SJCRH30 (cell line): ENCODE measurements around the gene CREBL2. TPM values are rescaled to one million over a fixed set of nuclear protein-coding genes. Genes with fewer than 3 reads are reported as not detected.
"Not testable (repeated sequence)": the region's sequence is repeated elsewhere in the genome, so short reads cannot be mapped to it uniquely, and the experiment has no call there.

Experiments
- DNase-seq, 2 experiments: peaks; one replicate each; pipeline ENCODE4 v3.0.0-alpha.2; 2015 to 2020
- H3K27ac ChIP-seq: fragments of 250-450 bp; sonication (Bioruptor Pico); 2 replicates; pipeline ENCODE4 v1.5.1; 2020; ENCODE audit warnings: mild to moderate bottlenecking, moderate library complexity
- H3K27me3 ChIP-seq: fragments of 250-450 bp; sonication (Bioruptor Pico); 2 replicates; pipeline ENCODE4 v1.5.1; 2020; ENCODE audit warnings: mild to moderate bottlenecking, moderate library complexity
- H3K36me3 ChIP-seq: fragments of 250-450 bp; sonication (Bioruptor Pico); 2 replicates; pipeline ENCODE4 v1.5.1; 2020; ENCODE audit warnings: mild to moderate bottlenecking, moderate library complexity
- H3K4me1 ChIP-seq: fragments of 250-450 bp; sonication (Bioruptor Pico); 2 replicates; pipeline ENCODE4 v1.5.1; 2020; ENCODE audit warnings: mild to moderate bottlenecking, moderate library complexity
- H3K4me3 ChIP-seq: fragments of 250-450 bp; sonication (Bioruptor Pico); 2 replicates; pipeline ENCODE4 v1.5.1; 2020; ENCODE audit warnings: mild to moderate bottlenecking, moderate library complexity
- H3K9me3 ChIP-seq: fragments of 250-450 bp; sonication (Bioruptor Pico); replicated peaks from 2 replicates; pipeline ENCODE4 v1.5.1; 2020; ENCODE audit warnings: mild to moderate bottlenecking, moderate library complexity
- total RNA-seq: library from RNA; depleted of rRNA; stranded (reverse); fragments of >200 nt; shearing (Covaris generic); gene quantifications from 2 replicates; pipeline ENCODE4 v1.2.3, GENCODE V29; 2014

The CREBL2 gene
- total RNA-seq, 1 experiment from 2014 or later = 7.6 TPM

- peaks cover 30% of the 10 kb centered on the region for H3K36me3 ChIP-seq
- not testable (repeated sequence) for DNase-seq, H3K27ac ChIP-seq, H3K27me3 ChIP-seq, H3K9me3 ChIP-seq, H3K4me1 ChIP-seq, H3K4me3 ChIP-seq
These were observed 28.3 kb downstream of the CREBL2 start for GRCh38 chr12:12639995-12640394.

- no peak for DNase-seq
- no peaks in the 10 kb centered on the region for H3K9me3 ChIP-seq
- H3K27ac ChIP-seq = no peak overlapping the region
- H3K4me1 ChIP-seq = no peaks in the 10 kb centered on the region
- peaks cover 30% of the 10 kb centered on the region for H3K36me3 ChIP-seq
- no peaks in the 10 kb centered on the region for H3K27me3 ChIP-seq
- no peak overlapping the region for H3K4me3 ChIP-seq
These were observed 30.0 kb downstream of the CREBL2 start for GRCh38 chr12:12641650-12642049.

GRCh38 chr12:12642916-12643315, 31.2 kb downstream of the CREBL2 start:
- DNase-seq = no peak
- Histone ChIP-seq H3K36me3 (peaks cover 29% of the 10 kb centered on the region), H3K27ac (no peak overlapping the region), H3K9me3 (no peaks in the 10 kb centered on the region), H3K27me3 (no peaks in the 10 kb centered on the region), H3K4me3 (no peak overlapping the region), H3K4me1 (no peaks in the 10 kb centered on the region)

DNA sequence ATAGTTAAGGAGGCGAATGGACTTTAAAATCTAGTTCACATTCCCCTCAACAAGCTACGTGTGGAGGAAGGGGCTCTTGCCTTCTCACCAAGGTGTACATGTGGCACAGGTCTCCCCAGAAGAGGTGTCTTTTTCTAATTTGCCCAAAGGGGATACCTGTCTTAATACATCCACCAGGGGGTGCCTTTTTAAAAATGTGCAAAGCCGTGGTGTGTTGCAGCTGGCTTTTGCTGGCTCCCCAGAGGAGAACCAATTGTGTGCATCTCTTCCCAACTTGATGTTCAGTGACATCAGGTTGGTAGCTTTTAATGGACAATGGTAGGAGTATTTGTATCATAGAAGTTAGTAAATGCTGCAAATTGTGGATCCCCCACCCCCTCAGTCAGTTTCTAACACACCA, 33.8 kb downstream of the CREBL2 start:
- peak in 1 of 2 experiments; percentile 35 for DNase-seq
- peaks cover 14% of the 10 kb centered on the region; the same call in 1 of the 2 replicates for H3K36me3 ChIP-seq
- no peaks in the 10 kb centered on the region for H3K4me1 ChIP-seq
- H3K27me3 ChIP-seq = no peaks in the 10 kb centered on the region
- no peaks in the 10 kb centered on the region; the same call in 1 of the 2 replicates for H3K9me3 ChIP-seq
- H3K27ac ChIP-seq = no peak overlapping the region
- H3K4me3 ChIP-seq = no peak overlapping the region

GRCh38 chr12:12645968-12646367, 34.3 kb downstream of the CREBL2 start:
- H3K27ac ChIP-seq, H3K36me3 ChIP-seq, DNase-seq, H3K9me3 ChIP-seq, H3K4me1 ChIP-seq, H3K27me3 ChIP-seq, H3K4me3 ChIP-seq: not testable (repeated sequence)

GRCh38 chr12:12646483-12647072, 34.9 kb downstream of the CREBL2 start:
- Histone ChIP-seq H3K4me3 (no peak overlapping the region), H3K27ac (no peak overlapping the region), H3K9me3 (no peaks in the 10 kb centered on the region; the same call in 1 of the 2 replicates), H3K36me3 (peaks cover 9% of the 10 kb centered on the region; the same call in 1 of the 2 replicates), H3K27me3 (no peaks in the 10 kb centered on the region), H3K4me1 (no peaks in the 10 kb centered on the region)
- DNase-seq = no peak

- H3K4me1 ChIP-seq = no peaks in the 10 kb centered on the region
- no peaks in the 10 kb centered on the region for H3K36me3 ChIP-seq
- H3K27ac ChIP-seq = no peak overlapping the region
- no peaks in the 10 kb centered on the region for H3K27me3 ChIP-seq
- no peak overlapping the region for H3K4me3 ChIP-seq
- H3K9me3 ChIP-seq = no peaks in the 10 kb centered on the region; the same call in 1 of the 2 replicates
- no peak for DNase-seq
These were observed 36.6 kb downstream of the CREBL2 start for GRCh38 chr12:12648284-12648683.

- no peaks in the 10 kb centered on the region for H3K27me3 ChIP-seq
- H3K4me3 ChIP-seq = no peak overlapping the region
- no peak for DNase-seq
- H3K9me3 ChIP-seq = no peaks in the 10 kb centered on the region; the same call in 1 of the 2 replicates
- no peak overlapping the region for H3K27ac ChIP-seq
- H3K4me1 ChIP-seq = no peaks in the 10 kb centered on the region
- H3K36me3 ChIP-seq = no peaks in the 10 kb centered on the region
These were observed 37.4 kb downstream of the CREBL2 start for GRCh38 chr12:12648951-12649650.

GRCh38 chr12:12651752-12652151, 40.1 kb downstream of the CREBL2 start:
- no peaks in the 10 kb centered on the region for H3K36me3 ChIP-seq
- no peaks in the 10 kb centered on the region; the same call in 1 of the 2 replicates for H3K9me3 ChIP-seq
- no peak overlapping the region for H3K4me3 ChIP-seq
- DNase-seq = no peak
- no peaks in the 10 kb centered on the region for H3K27me3 ChIP-seq
- no peak overlapping the region for H3K27ac ChIP-seq
- H3K4me1 ChIP-seq = no peaks in the 10 kb centered on the region

- H3K4me1 ChIP-seq = not testable (repeated sequence)
These were observed 41.0 kb downstream of the CREBL2 start for GRCh38 chr12:12652704-12653103.

DNA sequence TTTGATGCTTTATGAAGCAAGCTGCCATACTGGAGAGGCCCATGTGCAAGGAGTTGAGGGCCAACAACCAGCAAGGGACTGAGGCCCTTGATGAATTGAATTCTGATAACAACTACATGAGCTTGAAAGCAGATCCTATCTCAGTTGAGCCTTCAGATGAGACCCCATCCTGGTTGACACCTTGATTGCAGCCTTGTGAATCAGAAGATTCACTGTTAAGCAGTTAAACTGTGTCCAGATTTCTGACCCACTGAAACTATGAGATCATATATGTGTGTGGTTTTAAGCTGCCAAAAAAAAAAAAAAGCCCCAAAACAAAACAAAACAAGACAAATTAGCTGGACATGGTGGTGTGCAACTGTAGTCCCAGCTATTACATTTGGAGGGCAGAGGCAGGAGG, 42.2 kb downstream of the CREBL2 start:
- no peak for DNase-seq
- H3K9me3 ChIP-seq = no peaks in the 10 kb centered on the region; the same call in 1 of the 2 replicates
- no peak overlapping the region for H3K27ac ChIP-seq
- no peaks in the 10 kb centered on the region for H3K4me1 ChIP-seq
- H3K36me3 ChIP-seq = no peaks in the 10 kb centered on the region
- no peaks in the 10 kb centered on the region for H3K27me3 ChIP-seq
- no peak overlapping the region for H3K4me3 ChIP-seq

More at GRCh38 chr12:12652704-12653103, 41.0 kb downstream of the CREBL2 start:
- H3K4me3 ChIP-seq, DNase-seq, H3K36me3 ChIP-seq, H3K27me3 ChIP-seq, H3K9me3 ChIP-seq, H3K27ac ChIP-seq: not testable (repeated sequence)

- Histone ChIP-seq H3K9me3 (no peaks in the 10 kb centered on the region), H3K27me3 (no peaks in the 10 kb centered on the region), H3K36me3 (no peaks in the 10 kb centered on the region), H3K27ac (no peak overlapping the region), H3K4me3 (no peak overlapping the region), H3K4me1 (no peaks in the 10 kb centered on the region)
- no peak for DNase-seq
These were observed 43.2 kb downstream of the CREBL2 start for GRCh38 chr12:12654691-12655460.

GRCh38 chr12:12660201-12660600, 48.5 kb downstream of the CREBL2 start:
- H3K36me3 ChIP-seq = no peaks in the 10 kb centered on the region
- H3K4me3 ChIP-seq = no peak overlapping the region
- no peak for DNase-seq
- no peak overlapping the region for H3K27ac ChIP-seq
- no peaks in the 10 kb centered on the region for H3K27me3 ChIP-seq
- no peaks in the 10 kb centered on the region for H3K9me3 ChIP-seq
- no peaks in the 10 kb centered on the region for H3K4me1 ChIP-seq

GRCh38 chr12:12661086-12661856, 49.6 kb downstream of the CREBL2 start:
- Histone ChIP-seq H3K4me1 (no peaks in the 10 kb centered on the region), H3K4me3 (no peak overlapping the region), H3K27me3 (no peaks in the 10 kb centered on the region), H3K9me3 (no peaks in the 10 kb centered on the region), H3K36me3 (no peaks in the 10 kb centered on the region), H3K27ac (no peak overlapping the region)
- no peak for DNase-seq
